PFSK-1 (cell line): ENCODE data around the gene B4GALNT4.

Experiments
- FOXP2 ChIP-seq: optimal IDR thresholded peaks from 2 replicates; pipeline ENCODE3; 2011; ENCODE audit warnings: borderline replicate concordance, control low read depth, inconsistent platforms; ENCODE audit not compliant: insufficient read depth; ENCODE audit errors: extremely low read length, extremely low read depth
- POLR2AphosphoS5 ChIP-seq: IDR thresholded peaks from 2 replicates; pipeline ENCODE4 v1.6.1; 2012; ENCODE audit warnings: low read depth, mild to moderate bottlenecking, control low read depth, low read length, moderate library complexity
- SIN3A ChIP-seq: IDR thresholded peaks from 2 replicates; pipeline ENCODE4 v1.6.1; 2012; ENCODE audit warnings: mild to moderate bottlenecking, low read length, moderate library complexity, borderline replicate concordance; ENCODE audit not compliant: insufficient read depth
- TAF1 ChIP-seq: IDR thresholded peaks from 2 replicates; pipeline ENCODE4 v1.6.1; 2012; ENCODE audit warnings: low read length, control low read depth, borderline replicate concordance; ENCODE audit not compliant: insufficient read depth
- TF ChIP-seq, protein P1 (sequence below), 2 experiments: IDR thresholded peaks; 2 replicates each; pipeline versions ENCODE4 v1.6.1 to v1.8.0; 2011 to 2012; ENCODE audit warnings: low read depth in 2 of 2, low read length in 2 of 2, control low read depth in 1 of 2, inconsistent platforms in 1 of 2, mild to moderate bottlenecking in 1 of 2, moderate library complexity in 1 of 2; ENCODE audit not compliant: insufficient read depth in 1 of 2

B4GALNT4 gene

DNA sequence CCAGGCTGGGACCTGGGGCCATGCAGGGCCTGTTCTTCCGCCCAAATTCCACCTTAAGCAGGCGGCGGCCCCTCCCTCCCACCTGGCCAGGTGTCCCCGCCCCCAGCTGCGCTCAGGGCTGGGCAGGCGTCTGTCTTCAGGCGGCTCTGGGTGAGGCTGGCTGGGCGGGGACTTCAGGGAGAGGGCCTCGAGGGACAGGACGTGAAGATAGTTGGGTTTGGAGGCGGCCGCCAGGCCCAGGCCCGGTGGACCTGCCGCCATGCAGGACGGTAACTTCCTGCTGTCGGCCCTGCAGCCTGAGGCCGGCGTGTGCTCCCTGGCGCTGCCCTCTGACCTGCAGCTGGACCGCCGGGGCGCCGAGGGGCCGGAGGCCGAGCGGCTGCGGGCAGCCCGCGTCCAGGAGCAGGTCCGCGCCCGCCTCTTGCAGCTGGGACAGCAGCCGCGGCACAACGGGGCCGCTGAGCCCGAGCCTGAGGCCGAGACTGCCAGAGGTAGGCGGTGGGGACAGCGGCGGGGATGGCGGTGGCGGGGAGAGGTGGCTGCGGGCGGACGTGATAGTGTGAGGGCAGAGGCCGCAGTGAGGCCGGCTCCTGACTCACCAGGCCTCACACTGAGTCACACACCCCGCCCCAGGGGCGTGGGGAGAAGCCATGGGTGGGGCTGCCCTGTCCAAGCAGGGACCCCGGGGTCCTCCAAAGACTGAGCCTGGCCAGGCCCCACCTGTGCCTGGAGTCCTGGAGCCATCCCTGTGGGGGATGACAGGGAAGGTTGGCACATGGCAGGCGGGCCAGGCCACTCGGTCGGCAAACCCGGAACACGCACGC, 24.9 kb downstream of the B4GALNT4 start, which contains the start of gene PKP3:
Gene PKP3 (plus strand): TSS at position 176 of the 824 bp plus-strand sequence. CDS start 84 bp downstream, at position 260.
- TF ChIP-seq TAF1 = no peak
- TF ChIP-seq, protein P1, sequence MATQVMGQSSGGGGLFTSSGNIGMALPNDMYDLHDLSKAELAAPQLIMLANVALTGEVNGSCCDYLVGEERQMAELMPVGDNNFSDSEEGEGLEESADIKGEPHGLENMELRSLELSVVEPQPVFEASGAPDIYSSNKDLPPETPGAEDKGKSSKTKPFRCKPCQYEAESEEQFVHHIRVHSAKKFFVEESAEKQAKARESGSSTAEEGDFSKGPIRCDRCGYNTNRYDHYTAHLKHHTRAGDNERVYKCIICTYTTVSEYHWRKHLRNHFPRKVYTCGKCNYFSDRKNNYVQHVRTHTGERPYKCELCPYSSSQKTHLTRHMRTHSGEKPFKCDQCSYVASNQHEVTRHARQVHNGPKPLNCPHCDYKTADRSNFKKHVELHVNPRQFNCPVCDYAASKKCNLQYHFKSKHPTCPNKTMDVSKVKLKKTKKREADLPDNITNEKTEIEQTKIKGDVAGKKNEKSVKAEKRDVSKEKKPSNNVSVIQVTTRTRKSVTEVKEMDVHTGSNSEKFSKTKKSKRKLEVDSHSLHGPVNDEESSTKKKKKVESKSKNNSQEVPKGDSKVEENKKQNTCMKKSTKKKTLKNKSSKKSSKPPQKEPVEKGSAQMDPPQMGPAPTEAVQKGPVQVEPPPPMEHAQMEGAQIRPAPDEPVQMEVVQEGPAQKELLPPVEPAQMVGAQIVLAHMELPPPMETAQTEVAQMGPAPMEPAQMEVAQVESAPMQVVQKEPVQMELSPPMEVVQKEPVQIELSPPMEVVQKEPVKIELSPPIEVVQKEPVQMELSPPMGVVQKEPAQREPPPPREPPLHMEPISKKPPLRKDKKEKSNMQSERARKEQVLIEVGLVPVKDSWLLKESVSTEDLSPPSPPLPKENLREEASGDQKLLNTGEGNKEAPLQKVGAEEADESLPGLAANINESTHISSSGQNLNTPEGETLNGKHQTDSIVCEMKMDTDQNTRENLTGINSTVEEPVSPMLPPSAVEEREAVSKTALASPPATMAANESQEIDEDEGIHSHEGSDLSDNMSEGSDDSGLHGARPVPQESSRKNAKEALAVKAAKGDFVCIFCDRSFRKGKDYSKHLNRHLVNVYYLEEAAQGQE (IDR thresholded peaks at IDR 0.05; ENCODE audit: insufficient read depth in 1 of 2, low read depth in 2 of 2, low read length in 2 of 2) = no peak
- no peak for TF ChIP-seq POLR2AphosphoS5

DNA sequence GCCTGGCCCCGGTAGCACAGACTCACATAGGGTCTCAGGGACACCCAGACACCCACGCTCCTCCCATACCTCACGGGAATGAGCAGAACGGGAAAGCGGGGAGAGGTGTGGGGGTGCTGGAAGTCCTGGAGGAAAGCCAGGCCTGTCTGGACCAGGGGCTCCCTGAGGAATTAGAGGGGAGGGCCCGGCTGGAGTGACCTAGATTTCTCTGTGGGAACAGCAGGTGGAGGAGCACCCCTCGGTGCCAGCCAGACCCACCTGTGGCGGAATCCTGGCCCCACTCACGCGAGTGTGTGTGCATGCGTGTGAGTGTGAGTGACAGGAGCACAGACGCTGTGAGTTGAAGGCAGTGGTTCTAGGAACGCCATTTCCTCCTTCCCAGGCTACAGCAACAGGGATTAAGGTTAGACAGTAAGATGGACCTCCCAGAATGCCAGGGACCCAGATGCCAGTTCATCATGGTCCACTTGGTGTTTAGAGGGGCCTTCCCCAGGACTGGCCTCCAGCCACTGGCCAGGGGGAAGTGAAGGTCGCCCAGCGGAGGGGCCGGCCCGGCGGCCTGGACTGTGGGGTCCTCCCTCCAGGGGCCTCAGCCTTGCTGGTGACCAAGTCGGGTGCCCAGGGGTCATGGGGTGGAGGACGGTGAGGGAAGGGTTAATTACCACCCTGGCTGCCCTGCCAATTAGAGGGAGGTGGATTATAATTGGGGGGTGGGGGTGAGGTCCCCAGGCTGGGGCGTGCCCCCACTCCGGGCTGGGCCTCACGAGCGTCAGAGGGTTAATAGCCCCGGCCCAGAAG, 25.8 kb downstream of the B4GALNT4 start:
- TF ChIP-seq TAF1 (no peak), POLR2AphosphoS5 (no peak), SIN3A (no peak)

DNA sequence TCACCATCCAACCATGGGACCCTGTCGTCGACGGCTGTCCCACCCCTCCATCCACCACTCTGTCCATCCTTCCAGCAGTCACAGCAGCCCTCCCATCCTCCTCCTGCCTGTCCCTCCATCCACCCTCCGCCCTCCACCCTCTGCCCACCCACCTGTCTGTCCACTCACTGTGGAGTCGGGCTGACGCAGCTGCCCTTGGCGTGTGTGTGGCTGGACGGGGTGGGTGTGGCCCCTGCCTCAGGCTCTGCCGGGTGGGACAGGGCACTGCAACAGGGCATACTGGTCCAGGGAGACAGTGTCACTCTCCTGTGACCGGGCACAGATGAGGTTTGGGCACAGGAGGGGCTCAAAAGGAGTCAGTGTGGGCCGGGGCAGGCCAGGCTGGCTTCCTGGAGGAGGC, 26.6 kb downstream of the B4GALNT4 start:
- no peak for TF ChIP-seq SIN3A
- TF ChIP-seq TAF1 = no peak
- no peak for TF ChIP-seq POLR2AphosphoS5
- TF ChIP-seq, protein P1 (IDR thresholded peaks at IDR 0.05; ENCODE audit: insufficient read depth in 1 of 2, low read depth in 2 of 2, low read length in 2 of 2) = no peak
- TF ChIP-seq FOXP2 = no peak

DNA sequence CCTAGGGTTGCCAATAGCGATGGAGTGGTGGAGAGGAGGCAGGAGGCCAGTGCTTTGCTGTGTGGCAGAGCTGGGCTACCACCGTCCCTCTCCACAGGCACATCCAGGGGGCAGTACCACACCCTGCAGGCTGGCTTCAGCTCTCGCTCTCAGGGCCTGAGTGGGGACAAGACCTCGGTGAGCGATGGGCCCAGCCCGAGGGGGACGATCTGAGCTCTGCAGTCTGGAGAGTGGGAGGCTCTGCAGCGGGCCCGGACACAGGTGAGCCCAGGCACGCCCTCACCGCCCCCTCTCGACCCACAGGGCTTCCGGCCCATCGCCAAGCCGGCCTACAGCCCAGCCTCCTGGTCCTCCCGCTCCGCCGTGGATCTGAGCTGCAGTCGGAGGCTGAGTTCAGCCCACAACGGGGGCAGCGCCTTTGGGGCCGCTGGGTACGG, 27.2 kb downstream of the B4GALNT4 start:
- TF ChIP-seq FOXP2 (no peak), SIN3A (no peak), POLR2AphosphoS5 (no peak), TAF1 (no peak)
- TF ChIP-seq, protein P1 (IDR thresholded peaks at IDR 0.05; ENCODE audit: insufficient read depth in 1 of 2, low read depth in 2 of 2, low read length in 2 of 2) = no peak

DNA sequence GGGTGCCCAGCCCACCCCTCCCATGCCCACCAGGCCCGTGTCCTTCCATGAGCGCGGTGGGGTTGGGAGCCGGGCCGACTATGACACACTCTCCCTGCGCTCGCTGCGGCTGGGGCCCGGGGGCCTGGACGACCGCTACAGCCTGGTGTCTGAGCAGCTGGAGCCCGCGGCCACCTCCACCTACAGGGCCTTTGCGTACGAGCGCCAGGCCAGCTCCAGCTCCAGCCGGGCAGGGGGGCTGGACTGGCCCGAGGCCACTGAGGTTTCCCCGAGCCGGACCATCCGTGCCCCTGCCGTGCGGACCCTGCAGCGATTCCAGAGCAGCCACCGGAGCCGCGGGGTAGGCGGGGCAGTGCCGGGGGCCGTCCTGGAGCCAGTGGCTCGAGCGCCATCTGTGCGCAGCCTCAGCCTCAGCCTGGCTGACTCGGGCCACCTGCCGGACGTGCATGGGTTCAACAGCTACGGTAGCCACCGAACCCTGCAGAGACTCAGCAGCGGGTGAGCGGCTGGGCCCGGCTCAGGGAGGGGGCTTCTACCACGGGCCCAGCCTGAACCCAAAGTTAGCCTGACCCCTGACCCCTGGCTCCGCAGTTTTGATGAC, 27.7 kb downstream of the B4GALNT4 start:
- TF ChIP-seq SIN3A (no peak), TAF1 (no peak), FOXP2 (no peak), POLR2AphosphoS5 (no peak)
- TF ChIP-seq, protein P1 (IDR thresholded peaks at IDR 0.05; ENCODE audit: insufficient read depth in 1 of 2, low read depth in 2 of 2, low read length in 2 of 2) = no peak
